HCT116 (cell line): Measurements from ENCODE around the gene RACGAP1. TPM values are rescaled to one million over a fixed set of nuclear protein-coding genes. Genes with fewer than 3 reads are reported as not detected.

Source experiments
- ATAC-seq: fragments of 200-7000 bp; cut with Tn5 transposase; 2 replicates; pipeline ENCODE4 v1.9.1; 2020; ENCODE audit warnings: mild to moderate bottlenecking, moderate library complexity
- BruUV-seq: library from RNA; stranded (reverse); fragments of 400-500 nt; replicated peaks from 2 replicates; lab custom pipeline; 2021; lab: Mats Ljungman, UMichigan
- CTCF ChIA-PET: fragments of 300-600 bp; sonication (Branson Sonifier 250); formaldehyde crosslinking; loops from one replicate; lab custom pipeline; 2021; ENCODE audit warnings: antibody characterized with exemption; lab: Charles Lee
- POLR2A ChIA-PET: fragments of 300-600, 350-600 bp; sonication (Branson Sonifier 250); formaldehyde crosslinking; loops from one replicate; lab custom pipeline; 2021; ENCODE audit warnings: antibody characterized with exemption; lab: Charles Lee
- RAD21 ChIA-PET, 2 experiments: fragments of 300-600 bp; sonication (Branson Sonifier 250); formaldehyde crosslinking; loops; one replicate each; lab custom pipeline; 2023; ENCODE audit warnings: low total read pairs in 2 of 2; ENCODE audit not compliant: uncharacterized antibody in 2 of 2, unreplicated experiment in 2 of 2, low non-redundant PET in 1 of 2; lab: Charles Lee
- DNase-seq: peaks from one replicate; pipeline ENCODE4 v3.0.0-alpha.2; 2010; ENCODE audit warnings: low read depth, low spot score
- H2AFZ ChIP-seq: fragments of 200-600 bp; shearing (Covaris generic), sonication (generic); 2 replicates; pipeline ENCODE4 v1.6.1; 2017; ENCODE audit warnings: low read depth, mixed run types, mixed read lengths, antibody characterized with exemption, low read length; ENCODE audit not compliant: poor library complexity, severe bottlenecking
- H3K27ac ChIP-seq: 2 replicates; pipeline ENCODE4 v1.5.1; 2012; ENCODE audit warnings: low read depth, low read length
- H3K27me3 ChIP-seq: fragments of 200-600 bp; sonication (generic); 2 replicates; pipeline ENCODE4 v1.6.1; 2016; ENCODE audit warnings: mixed run types, low read length, mixed read lengths; ENCODE audit not compliant: insufficient read depth
- H3K36me3 ChIP-seq, 2 experiments: fragments of 200-500 bp in 1 of 2; fragments of 200-600 bp in 1 of 2; sonication (Bioruptor generic) in 1 of 2; sonication (generic) in 1 of 2; 2 replicates each; pipeline versions ENCODE4 v1.5.1 to v1.6.1; 2014 to 2016; ENCODE audit warnings: low read length in 2 of 2, inconsistent platforms in 1 of 2, mixed read lengths in 1 of 2, mixed run types in 1 of 2; ENCODE audit not compliant: insufficient read depth in 2 of 2, control insufficient read depth in 1 of 2
- H3K4me1 ChIP-seq, 2 experiments: fragments of 200-600 bp in 1 of 2; sonication (generic) in 1 of 2; 2 replicates each; pipeline versions ENCODE4 v1.5.1 to v1.6.1; 2012 to 2017; ENCODE audit warnings: low read length in 2 of 2, inconsistent platforms in 1 of 2, mild to moderate bottlenecking in 1 of 2, mixed read lengths in 1 of 2, mixed run types in 1 of 2, moderate library complexity in 1 of 2; ENCODE audit not compliant: insufficient read depth in 2 of 2, control insufficient read depth in 1 of 2
- H3K4me2 ChIP-seq: fragments of 200-600 bp; sonication (generic); 2 replicates; pipeline ENCODE4 v1.6.1; 2017; ENCODE audit warnings: mixed run types, low read length, mixed read lengths
- H3K4me3 ChIP-seq, 2 experiments: fragments of 200-600 bp in 1 of 2; sonication (generic) in 1 of 2; replicated peaks in 1 of 2; 2 replicates each; pipeline ENCODE4 v1.5.1; 2011 to 2016; ENCODE audit warnings: low read length in 2 of 2, control low read depth in 1 of 2, low read depth in 1 of 2, mild to moderate bottlenecking in 1 of 2, mixed read lengths in 1 of 2, mixed run types in 1 of 2
- H3K79me2 ChIP-seq: fragments of 200-600 bp; sonication (generic); 2 replicates; pipeline ENCODE4 v1.6.1; 2017; ENCODE audit warnings: mild to moderate bottlenecking, mixed run types, low read length, moderate library complexity, mixed read lengths; ENCODE audit not compliant: insufficient read depth
- H3K9ac ChIP-seq: fragments of 200-600 bp; sonication (generic); 2 replicates; pipeline ENCODE4 v1.6.1; 2016; ENCODE audit warnings: low read length, mixed read lengths
- H3K9me2 ChIP-seq: fragments of 200-600 bp; sonication (generic), shearing (Covaris generic); 2 replicates; pipeline ENCODE4 v1.6.1; 2017; ENCODE audit warnings: mixed run types, mild to moderate bottlenecking, moderate library complexity; ENCODE audit not compliant: insufficient read depth
- H3K9me3 ChIP-seq, 2 experiments: fragments of 200-500 bp in 1 of 2; fragments of 200-600 bp in 1 of 2; sonication (Bioruptor generic) in 1 of 2; sonication (generic) in 1 of 2; 2 replicates each; pipeline ENCODE4 v1.6.1; 2014 to 2017; ENCODE audit warnings: low read length in 2 of 2, mixed read lengths in 2 of 2, inconsistent platforms in 1 of 2, low read depth in 1 of 2, mild to moderate bottlenecking in 1 of 2, mixed run types in 1 of 2, moderate library complexity in 1 of 2; ENCODE audit not compliant: control insufficient read depth in 1 of 2, insufficient read depth in 1 of 2
- H4K20me1 ChIP-seq: fragments of 200-600 bp; sonication (generic), shearing (Covaris generic); 2 replicates; pipeline ENCODE4 v1.6.1; 2017; ENCODE audit warnings: mixed run types, mild to moderate bottlenecking, moderate library complexity; ENCODE audit not compliant: insufficient read depth
- CBX3 ChIP-seq: IDR thresholded peaks from 2 replicates; pipeline ENCODE4 v1.6.1; 2012; ENCODE audit warnings: low read depth
- CEBPB ChIP-seq: IDR thresholded peaks from 2 replicates; pipeline ENCODE4 v1.6.1; 2012; ENCODE audit warnings: low read depth
- CTCF ChIP-seq, 3 experiments: fragments of 200-600 bp in 1 of 3; sonication (generic) in 1 of 3; IDR thresholded peaks in 2 of 3; conservative IDR thresholded peaks in 1 of 3; 2 replicates each; pipeline ENCODE4 v1.5.1; 2012 to 2017; ENCODE audit warnings: low read depth in 2 of 3, low read length in 2 of 3, antibody characterized with exemption in 1 of 3, borderline replicate concordance in 1 of 3, control low read depth in 1 of 3, mild to moderate bottlenecking in 1 of 3, mixed read lengths in 1 of 3, mixed run types in 1 of 3, moderate library complexity in 1 of 3; ENCODE audit not compliant: insufficient read depth in 1 of 3
- EGR1 ChIP-seq: IDR thresholded peaks from 2 replicates; pipeline ENCODE4 v1.6.1; 2012; ENCODE audit warnings: low read depth
- EZH2phosphoT487 ChIP-seq: fragments of 200-600 bp; IDR thresholded peaks from 2 replicates; pipeline ENCODE4 v1.6.1; 2018; ENCODE audit warnings: antibody characterized with exemption, borderline replicate concordance
- FOSL1 ChIP-seq: IDR thresholded peaks from 2 replicates; pipeline ENCODE4 v1.6.1; 2012; ENCODE audit warnings: low read depth
- MAX ChIP-seq: IDR thresholded peaks from 2 replicates; pipeline ENCODE4 v1.6.1; 2012
- POLR2AphosphoS5 ChIP-seq: IDR thresholded peaks from 2 replicates; pipeline ENCODE4 v1.6.1; 2011; ENCODE audit warnings: mild to moderate bottlenecking, low read depth, low read length, moderate library complexity
- REST ChIP-seq: IDR thresholded peaks from 2 replicates; pipeline ENCODE4 v1.6.1; 2012; ENCODE audit warnings: low read depth
- SIN3A ChIP-seq: IDR thresholded peaks from 2 replicates; pipeline ENCODE4 v1.6.1; 2012; ENCODE audit warnings: low read depth
- SRF ChIP-seq: IDR thresholded peaks from 2 replicates; pipeline ENCODE4 v1.6.1; 2012; ENCODE audit warnings: low read depth
- ZNF274 ChIP-seq: fragments of 200-500 bp; sonication (Bioruptor generic); IDR thresholded peaks from 2 replicates; pipeline ENCODE4 v1.6.1; 2014; ENCODE audit warnings: mild to moderate bottlenecking, low read depth, low read length, inconsistent platforms
- intact Hi-C: fragments of 100-400 bp; cut with micrococcal nuclease; formaldehyde crosslinking; loops from 2 replicates; pipeline ENCODE4 v1.10.0; 2022
- total RNA-seq: library from RNA; stranded (reverse); gene quantifications from one replicate; pipeline ENCODE4 v1.2.1, GENCODE V29; 2021; ENCODE audit not compliant: unreplicated experiment

The RACGAP1 gene
- total RNA-seq, 1 experiment from 2014 or later, result 147 TPM

GRCh38 chr12:49948866-49949845, 76.1 kb downstream of the RACGAP1 start (continued):
- TF ChIP-seq SIN3A, result no peak
- TF ChIP-seq CTCF (IDR thresholded peaks at IDR 0.05 in 2 of 3, conservative IDR thresholded peaks at IDR 0.05 in 1 of 3; ENCODE audit: borderline replicate concordance in 1 of 3, insufficient read depth in 1 of 3, low read depth in 2 of 3, low read length in 2 of 3), result no peak
- no peak for TF ChIP-seq EGR1
- TF ChIP-seq CBX3, result no peak
- no peak for TF ChIP-seq CEBPB
- TF ChIP-seq EZH2phosphoT487, result no peak
- TF ChIP-seq SRF, result no peak
- TF ChIP-seq POLR2AphosphoS5, result no peak
- TF ChIP-seq FOSL1, result no peak

GRCh38 chr12:49947593-49948226, 77.6 kb downstream of the RACGAP1 start:
- TF ChIP-seq REST (no peak), ZNF274 (no peak), MAX (no peak)
- H3K4me3 ChIP-seq, result no peak overlapping the region
- DNase-seq (no peak), ATAC-seq (no peak)
- BruUV-seq, result no TSS peak
- H3K9me3 ChIP-seq, result no peaks in the 10 kb centered on the region
- H3K36me3 ChIP-seq, result no peaks in the 10 kb centered on the region
- peaks cover 3 to 13% of the 10 kb centered on the region in 2 experiments; a peak in 3 of 4 replicates for H3K4me1 ChIP-seq
- RAD21 ChIA-PET, result no interaction called here
- H3K9me2 ChIP-seq, result no peaks in the 10 kb centered on the region
- H3K79me2 ChIP-seq, result no peaks in the 10 kb centered on the region
- no peaks in the 10 kb centered on the region for H4K20me1 ChIP-seq
- intact Hi-C loops, result no loop called here
- CTCF ChIA-PET, result interaction anchor here (4.0 kb wide), 1 partner anchor 19 kb away, joined by 45 read pairs; no protein-coding TSS in a partner anchor
- H3K4me2 ChIP-seq, result no peak overlapping the region
- no peak overlapping the region for H3K9ac ChIP-seq
- H2AFZ ChIP-seq, result no peak overlapping the region
- no peaks in the 10 kb centered on the region for H3K27me3 ChIP-seq
- POLR2A ChIA-PET, result no interaction called here
- no peak overlapping the region for H3K27ac ChIP-seq
